Hepatocyte (in vitro differentiated cells): Measurements from ENCODE around the gene SLC34A3.

ENCODE experiments used
- CTCF ChIP-seq: fragments of 200-600 bp; sonication (generic); IDR thresholded peaks from 2 replicates; pipeline ENCODE4 v1.5.1; 2016; ENCODE audit warnings: antibody characterized with exemption, mild to moderate bottlenecking; ENCODE audit not compliant: poor library complexity
- EZH2 ChIP-seq: fragments of 200-600 bp; sonication (generic); IDR thresholded peaks from 2 replicates; pipeline ENCODE4 v1.6.1; 2016; ENCODE audit warnings: antibody characterized with exemption, mild to moderate bottlenecking, borderline replicate concordance

GRCh38 chr9:137270929-137271695 lies 40.4 kb downstream of the SLC34A3 start:
- no peak for TF ChIP-seq CTCF
- no peak for TF ChIP-seq EZH2
